Stimulated activated CD8-positive, alpha-beta memory T cell treated with anti-CD3 and anti-CD28 coated beads, Interleukin-12 subunit alpha, Interleukin-12 subunit beta, amount 100 ng/mL, for 1 hour (primary cell): Measurements from ENCODE around the gene ZIC3.

Experiments used
- DNase-seq: peaks from one replicate; pipeline ENCODE4 v3.0.0-alpha.2; 2020; ENCODE audit warnings: low read depth

Gene ZIC3

GRCh38 chrX:137574102-137574783, 8.3 kb downstream of the ZIC3 start:
- no peak for DNase-seq

GRCh38 chrX:137574784-137575293, 8.9 kb downstream of the ZIC3 start:
- DNase-seq, result no peak

- DNase-seq, result no peak
Observed at GRCh38 chrX:137575596-137576255, 9.8 kb downstream of the ZIC3 start.

DNA sequence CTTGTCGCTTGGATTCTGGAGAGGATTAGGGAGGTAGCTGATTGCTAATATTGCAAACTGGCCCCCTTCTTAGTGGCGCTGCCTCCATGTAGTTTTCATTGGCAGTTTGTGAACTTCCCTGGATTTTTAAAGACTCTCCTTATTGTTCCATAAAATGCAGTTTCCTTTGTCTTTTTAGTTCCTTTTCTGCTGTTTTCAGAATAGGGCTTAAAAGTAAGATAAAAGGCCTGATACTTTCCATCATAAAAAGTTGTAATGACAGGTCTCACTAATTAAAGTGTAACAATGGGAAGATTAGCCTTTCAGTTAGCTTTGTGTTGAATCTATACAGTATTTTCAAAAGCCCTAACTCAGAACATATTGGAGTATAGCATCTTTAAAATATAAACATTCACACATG, 21.2 kb downstream of the ZIC3 start:
- DNase-seq, result no peak

GRCh38 chrX:137600769-137601168, 34.8 kb downstream of the ZIC3 start:
- DNase-seq, result no peak
